ENCODE results near the gene SCRN1.
"Not testable (repeated sequence)": the region's sequence is repeated elsewhere in the genome, so short reads cannot be mapped to it uniquely, and the experiment has no call there.

The SCRN1 gene

GRCh38 chr7:29918850-29919249 is 70.8 kb downstream of the SCRN1 start:
- Mint-ChIP-seq H3K27me3 (ENCODE audit: low read depth) (peaks cover 8% of the 10 kb centered on the region), H3K9me3 (no peaks in the 10 kb centered on the region), H3K4me3 (no peak overlapping the region), H3K36me3 (ENCODE audit: low read depth) (no peaks in the 10 kb centered on the region), H3K27ac (no peak overlapping the region), H3K4me1 (ENCODE audit: low read depth) (no peaks in the 10 kb centered on the region)

GRCh38 chr7:29917641-29918040 is 72.0 kb downstream of the SCRN1 start:
- Mint-ChIP-seq H3K4me1 (ENCODE audit: low read depth) (no peaks in the 10 kb centered on the region), H3K36me3 (ENCODE audit: low read depth) (no peaks in the 10 kb centered on the region), H3K4me3 (no peak overlapping the region), H3K9me3 (no peaks in the 10 kb centered on the region), H3K27me3 (ENCODE audit: low read depth) (peaks cover 8% of the 10 kb centered on the region), H3K27ac (no peak overlapping the region)

GRCh38 chr7:29915481-29916215 is 74.0 kb downstream of the SCRN1 start:
- no peaks in the 10 kb centered on the region for H3K9me3 Mint-ChIP-seq
- H3K4me1 Mint-ChIP-seq (ENCODE audit: low read depth): no peaks in the 10 kb centered on the region
- no peak overlapping the region for H3K4me3 Mint-ChIP-seq
- no peaks in the 10 kb centered on the region for H3K36me3 Mint-ChIP-seq (ENCODE audit: low read depth)
- H3K27me3 Mint-ChIP-seq (ENCODE audit: low read depth): peaks cover 8% of the 10 kb centered on the region
- H3K27ac Mint-ChIP-seq: no peak overlapping the region

- Mint-ChIP-seq H3K4me3 (no peak overlapping the region), H3K27ac (no peak overlapping the region), H3K4me1 (ENCODE audit: low read depth) (no peaks in the 10 kb centered on the region), H3K27me3 (ENCODE audit: low read depth) (peaks cover 8% of the 10 kb centered on the region), H3K9me3 (no peaks in the 10 kb centered on the region), H3K36me3 (ENCODE audit: low read depth) (no peaks in the 10 kb centered on the region)
These were observed 75.4 kb downstream of the SCRN1 start for GRCh38 chr7:29914180-29914579.

GRCh38 chr7:29906200-29907022 is 83.2 kb downstream of the SCRN1 start:
- H3K4me3 Mint-ChIP-seq: no peak overlapping the region
- peaks cover 24% of the 10 kb centered on the region for H3K9me3 Mint-ChIP-seq
- no peaks in the 10 kb centered on the region for H3K4me1 Mint-ChIP-seq (ENCODE audit: low read depth)
- peaks cover 8% of the 10 kb centered on the region for H3K27me3 Mint-ChIP-seq (ENCODE audit: low read depth)
- no peak overlapping the region for H3K27ac Mint-ChIP-seq
- peaks cover 4% of the 10 kb centered on the region for H3K36me3 Mint-ChIP-seq (ENCODE audit: low read depth)

GRCh38 chr7:29900745-29901144 is 88.9 kb downstream of the SCRN1 start:
- Mint-ChIP-seq H3K36me3 (ENCODE audit: low read depth) (no peaks in the 10 kb centered on the region), H3K27me3 (ENCODE audit: low read depth) (peaks cover 8% of the 10 kb centered on the region), H3K4me3 (no peak overlapping the region), H3K27ac (no peak overlapping the region), H3K9me3 (peaks cover 5% of the 10 kb centered on the region), H3K4me1 (ENCODE audit: low read depth) (no peaks in the 10 kb centered on the region)

GRCh38 chr7:29898301-29898700 is 91.3 kb downstream of the SCRN1 start:
- Mint-ChIP-seq H3K27ac (no peak overlapping the region), H3K4me3 (no peak overlapping the region), H3K27me3 (ENCODE audit: low read depth) (no peaks in the 10 kb centered on the region), H3K4me1 (ENCODE audit: low read depth) (no peaks in the 10 kb centered on the region), H3K9me3 (no peaks in the 10 kb centered on the region), H3K36me3 (ENCODE audit: low read depth) (no peaks in the 10 kb centered on the region)

GRCh38 chr7:29896685-29897411 is 92.8 kb downstream of the SCRN1 start:
- no peaks in the 10 kb centered on the region for H3K36me3 Mint-ChIP-seq (ENCODE audit: low read depth)
- no peaks in the 10 kb centered on the region for H3K4me1 Mint-ChIP-seq (ENCODE audit: low read depth)
- H3K4me3 Mint-ChIP-seq: no peak overlapping the region
- H3K9me3 Mint-ChIP-seq: no peaks in the 10 kb centered on the region
- H3K27ac Mint-ChIP-seq: no peak overlapping the region
- H3K27me3 Mint-ChIP-seq (ENCODE audit: low read depth): no peaks in the 10 kb centered on the region

GRCh38 chr7:29895559-29895958 is 94.0 kb downstream of the SCRN1 start:
- H3K36me3 Mint-ChIP-seq (ENCODE audit: low read depth): no peaks in the 10 kb centered on the region

GRCh38 chr7:29894256-29894655 is 95.3 kb downstream of the SCRN1 start:
- Mint-ChIP-seq H3K4me3 (no peak overlapping the region), H3K27ac (no peak overlapping the region), H3K4me1 (ENCODE audit: low read depth) (no peaks in the 10 kb centered on the region), H3K27me3 (ENCODE audit: low read depth) (no peaks in the 10 kb centered on the region), H3K9me3 (no peaks in the 10 kb centered on the region), H3K36me3 (ENCODE audit: low read depth) (no peaks in the 10 kb centered on the region)

More at GRCh38 chr7:29895559-29895958, 94.0 kb downstream of the SCRN1 start:
- no peaks in the 10 kb centered on the region for H3K27me3 Mint-ChIP-seq (ENCODE audit: low read depth)
- no peak overlapping the region for H3K27ac Mint-ChIP-seq
- H3K4me3 Mint-ChIP-seq: no peak overlapping the region
- H3K4me1 Mint-ChIP-seq (ENCODE audit: low read depth): no peaks in the 10 kb centered on the region
- no peaks in the 10 kb centered on the region for H3K9me3 Mint-ChIP-seq

GRCh38 chr7:29893351-29893965 is 96.1 kb downstream of the SCRN1 start:
- H3K27ac Mint-ChIP-seq: no peak overlapping the region
- H3K27me3 Mint-ChIP-seq (ENCODE audit: low read depth): no peaks in the 10 kb centered on the region
- no peaks in the 10 kb centered on the region for H3K4me1 Mint-ChIP-seq (ENCODE audit: low read depth)
- H3K9me3 Mint-ChIP-seq: no peaks in the 10 kb centered on the region
- H3K36me3 Mint-ChIP-seq (ENCODE audit: low read depth): no peaks in the 10 kb centered on the region
- no peak overlapping the region for H3K4me3 Mint-ChIP-seq

- Mint-ChIP-seq H3K9me3 (no peaks in the 10 kb centered on the region), H3K36me3 (ENCODE audit: low read depth) (no peaks in the 10 kb centered on the region), H3K4me1 (ENCODE audit: low read depth) (no peaks in the 10 kb centered on the region), H3K27ac (no peak overlapping the region), H3K4me3 (no peak overlapping the region), H3K27me3 (ENCODE audit: low read depth) (no peaks in the 10 kb centered on the region)
These were observed 97.4 kb downstream of the SCRN1 start for GRCh38 chr7:29892231-29892630.

GRCh38 chr7:29891766-29892165 is 97.8 kb downstream of the SCRN1 start:
- Mint-ChIP-seq H3K4me1 (ENCODE audit: low read depth) (no peaks in the 10 kb centered on the region), H3K27ac (no peak overlapping the region), H3K36me3 (ENCODE audit: low read depth) (no peaks in the 10 kb centered on the region), H3K4me3 (no peak overlapping the region), H3K9me3 (no peaks in the 10 kb centered on the region), H3K27me3 (ENCODE audit: low read depth) (no peaks in the 10 kb centered on the region)

- not testable (repeated sequence) for H3K36me3 Mint-ChIP-seq (ENCODE audit: low read depth); H3K9me3 Mint-ChIP-seq; H3K27me3 Mint-ChIP-seq (ENCODE audit: low read depth); H3K4me1 Mint-ChIP-seq (ENCODE audit: low read depth); H3K27ac Mint-ChIP-seq; H3K4me3 Mint-ChIP-seq
These were observed 98.8 kb downstream of the SCRN1 start for GRCh38 chr7:29890786-29891185.

All from T-helper 1 cell treated with Interleukin-12 subunit alpha and Interleukin-12 subunit beta and Interleukin-4 antibody, amounts not matched to agents 30 μg/mL and 1 μg/mL, for 36 hours (primary cell).